A549 (cell line): ENCODE data around the gene SUCNR1. TPM values are rescaled to one million over a fixed set of nuclear protein-coding genes. Genes with fewer than 3 reads are reported as not detected.
"Not testable (repeated sequence)": the region's sequence is repeated elsewhere in the genome, so short reads cannot be mapped to it uniquely, and the experiment has no call there.

ENCODE experiments used
- ATAC-seq, 2 experiments: fragments of 200-7000 bp in 1 of 2; fragments of >200 bp in 1 of 2; cut with Nextera tagmentation in 1 of 2; cut with Tn5 transposase in 1 of 2; 3 replicates each; pipeline versions ENCODE4 v1.8.0 to v1.9.1; 2018 to 2020; ENCODE audit warnings: mild to moderate bottlenecking in 1 of 2, moderate library complexity in 1 of 2
- CTCF ChIA-PET: fragments of 300-600 bp; sonication (Branson Sonifier 250); formaldehyde crosslinking; extraction: SDS; loops from one replicate; lab custom pipeline; 2021; ENCODE audit warnings: antibody characterized with exemption, inconsistent platforms; lab: Yijun Ruan, JAX
- POLR2A ChIA-PET: fragments of 350-600 bp; formaldehyde crosslinking; extraction: SDS; loops from one replicate; lab custom pipeline; 2021; ENCODE audit warnings: antibody characterized with exemption, inconsistent platforms; lab: Yijun Ruan, JAX
- DNase-seq, 2 experiments: peaks; one replicate each; pipeline versions ENCODE4 v3.0.0 to v3.0.0-alpha.2; 2011 to 2016; ENCODE audit warnings: low read depth in 1 of 2, low spot score in 1 of 2
- FAIRE-seq: peaks from 2 replicates; lab custom pipeline; 2011; peaks lifted over from hg19 to GRCh38; lab: Jason Lieb, UNC
- H3K27ac ChIP-seq, 2 experiments: fragments of >200 bp; sonication (Bioruptor Twin); formaldehyde crosslinking; 3 replicates each; pipeline ENCODE4 v1.5.1; 2016 to 2017
- H3K4me1 ChIP-seq: fragments of >200 bp; sonication (Bioruptor Twin); formaldehyde crosslinking; 3 replicates; pipeline ENCODE4 v1.6.1; 2016
- H3K4me2 ChIP-seq: fragments of >200 bp; sonication (Bioruptor Twin); formaldehyde crosslinking; 3 replicates; pipeline ENCODE4 v1.6.1; 2016
- H3K4me3 ChIP-seq: fragments of >200 bp; sonication (Bioruptor Twin); formaldehyde crosslinking; 3 replicates; pipeline ENCODE4 v1.5.1; 2016
- H3K9me3 ChIP-seq: fragments of >200 bp; sonication (Bioruptor Twin); formaldehyde crosslinking; 3 replicates; pipeline ENCODE4 v1.6.1; 2016
- CBX2 ChIP-seq: fragments of 200-600 bp; sonication (generic); IDR thresholded peaks from 2 replicates; pipeline ENCODE4 v1.6.1; 2016; ENCODE audit warnings: low read depth, mild to moderate bottlenecking, borderline replicate concordance
- CBX8 ChIP-seq: fragments of 200-600 bp; sonication (generic); IDR thresholded peaks from 2 replicates; pipeline ENCODE4 v1.6.1; 2016
- CEBPB ChIP-seq, 2 experiments: fragments of >200 bp in 1 of 2; sonication (Bioruptor Twin) in 1 of 2; formaldehyde crosslinking in 1 of 2; IDR thresholded peaks; 2 replicates each; pipeline ENCODE4 v1.6.1; 2012 to 2016
- EHMT2 ChIP-seq: fragments of 200-600 bp; sonication (generic); IDR thresholded peaks from 2 replicates; pipeline ENCODE4 v1.6.1; 2016; ENCODE audit warnings: antibody characterized with exemption, low read depth, mild to moderate bottlenecking, moderate library complexity
- FOSL2 ChIP-seq, 2 experiments: fragments of 450-650 bp in 1 of 2; fragments of >200 bp in 1 of 2; sonication (Bioruptor Twin) in 1 of 2; formaldehyde crosslinking; IDR thresholded peaks; 2 replicates each; pipeline versions ENCODE4 v1.5.0 to v1.6.1; 2016 to 2020; ENCODE audit warnings: mild to moderate bottlenecking in 1 of 2, moderate library complexity in 1 of 2
- GATA3 ChIP-seq: IDR thresholded peaks from 2 replicates; pipeline ENCODE4 v1.6.1; 2012; ENCODE audit warnings: borderline replicate concordance
- JUN ChIP-seq, 2 experiments: fragments of >200 bp; sonication (Bioruptor Twin); formaldehyde crosslinking; IDR thresholded peaks; 2 replicates in 1 of 2; 3 replicates in 1 of 2; pipeline ENCODE4 v1.6.1; 2016 to 2017
- JUNB ChIP-seq: fragments of >200 bp; sonication (Bioruptor Twin); formaldehyde crosslinking; IDR thresholded peaks from 2 replicates; pipeline ENCODE4 v1.6.1; 2016
- KDM1A ChIP-seq: fragments of 200-600 bp; sonication (generic); IDR thresholded peaks from 2 replicates; pipeline ENCODE4 v1.6.1; 2016; ENCODE audit warnings: low read depth, mild to moderate bottlenecking
- MAFK ChIP-seq: fragments of 450-650 bp; IDR thresholded peaks from 2 replicates; pipeline ENCODE4 v1.6.1; 2014; ENCODE audit not compliant: partially characterized antibody
- NPAS2 ChIP-seq: fragments of 250-450 bp; sonication (Bioruptor Pico); IDR thresholded peaks from 2 replicates; pipeline ENCODE4 v1.8.0; 2022; ENCODE audit warnings: mild to moderate bottlenecking, moderate library complexity, borderline replicate concordance
- RAD21 ChIP-seq, 2 experiments: fragments of >200 bp in 1 of 2; sonication (Bioruptor Twin) in 1 of 2; formaldehyde crosslinking in 1 of 2; IDR thresholded peaks in 1 of 2; conservative IDR thresholded peaks in 1 of 2; 2 replicates in 1 of 2; 3 replicates in 1 of 2; pipeline ENCODE4 v1.6.1; 2012 to 2018; ENCODE audit warnings: inconsistent platforms in 1 of 2
- RNF2 ChIP-seq: fragments of 200-600 bp; sonication (generic); IDR thresholded peaks from 2 replicates; pipeline ENCODE4 v1.6.1; 2016; ENCODE audit warnings: low read depth, mild to moderate bottlenecking, antibody characterized with exemption, moderate library complexity, borderline replicate concordance
- TP53 ChIP-seq: fragments of 250-450 bp; sonication (Bioruptor Pico); IDR thresholded peaks from 2 replicates; pipeline ENCODE4 v1.5.0; 2021; ENCODE audit warnings: mild to moderate bottlenecking, moderate library complexity
- ZC3H11A ChIP-seq: fragments of 450-650 bp; IDR thresholded peaks from 2 replicates; pipeline ENCODE4 v1.6.1; 2014; ENCODE audit warnings: antibody characterized with exemption, mild to moderate bottlenecking
- ZFP36 ChIP-seq: fragments of 450-650 bp; IDR thresholded peaks from 2 replicates; pipeline ENCODE4 v1.6.1; 2014; ENCODE audit warnings: borderline replicate concordance; ENCODE audit not compliant: partially characterized antibody
- ZNF302 ChIP-seq: fragments of 250-450 bp; sonication (Bioruptor Pico); IDR thresholded peaks from 2 replicates; pipeline ENCODE4 v1.9.0; 2021; ENCODE audit warnings: inconsistent platforms, mild to moderate bottlenecking, moderate library complexity
- WGBS: methylation state at CpG from one replicate; pipeline ENCODE4 v1.1.6; 2017; ENCODE audit errors: missing lambda C conversion rate; 5-methylcytosine and 5-hydroxymethylcytosine counted together
- polyA plus RNA-seq, 4 experiments: library from polyadenylated mRNA; depleted of rRNA in 3 of 4; stranded (reverse); fragments of >200 nt; fragmentation: RNase III in 1 of 4; extraction: RNeasy Plus Mini Kit Qiagen cat#74134 plus additional on column Dnase treatment in 1 of 4; gene quantifications; 2 replicates in 3 of 4; 3 replicates in 1 of 4; pipeline ENCODE4 v1.2.3, GENCODE V29; 2011 to 2017
- TF ChIP-seq, protein P1 (sequence below): fragments of 450-650 bp; IDR thresholded peaks from 2 replicates; pipeline ENCODE4 v1.6.1; 2014; ENCODE audit warnings: antibody characterized with exemption
- TF ChIP-seq, protein P2 (sequence below): fragments of >200 bp; sonication (Bioruptor Twin); formaldehyde crosslinking; IDR thresholded peaks from 3 replicates; pipeline ENCODE4 v1.6.1; 2016
- TF ChIP-seq, protein P3 (sequence below): fragments of >200 bp; sonication (Bioruptor Twin); formaldehyde crosslinking; IDR thresholded peaks from 2 replicates; pipeline ENCODE4 v1.6.1; 2016

The SUCNR1 gene
- polyA plus RNA-seq, 2 of the 4 experiments (the other 2 are of a cell fraction) = 0.27 to 1.4 TPM

DNA sequence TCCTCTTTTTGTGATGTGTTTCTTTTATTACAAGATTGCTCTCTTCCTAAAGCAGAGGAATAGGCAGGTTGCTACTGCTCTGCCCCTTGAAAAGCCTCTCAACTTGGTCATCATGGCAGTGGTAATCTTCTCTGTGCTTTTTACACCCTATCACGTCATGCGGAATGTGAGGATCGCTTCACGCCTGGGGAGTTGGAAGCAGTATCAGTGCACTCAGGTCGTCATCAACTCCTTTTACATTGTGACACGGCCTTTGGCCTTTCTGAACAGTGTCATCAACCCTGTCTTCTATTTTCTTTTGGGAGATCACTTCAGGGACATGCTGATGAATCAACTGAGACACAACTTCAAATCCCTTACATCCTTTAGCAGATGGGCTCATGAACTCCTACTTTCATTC lies 7.7 kb downstream of the SUCNR1 start:
- Histone ChIP-seq H3K27ac (no peak overlapping the region), H3K4me2 (no peak overlapping the region), H3K4me1 (peaks cover 3% of the 10 kb centered on the region; the same call in 2 of the 3 replicates), H3K4me3 (no peak overlapping the region), H3K9me3 (no peaks in the 10 kb centered on the region; the same call in 2 of the 3 replicates)
- ATAC-seq (no peak), DNase-seq (no peak), FAIRE-seq (no peak)
- TF ChIP-seq TP53 (CRISPR knock-in tag) (no peak), RNF2 (no peak), CBX8 (no peak), ZFP36 (no peak), CBX2 (no peak), KDM1A (no peak), ZNF302 (CRISPR knock-in tag) (no peak), EHMT2 (no peak)
- ChIA-PET CTCF (no interaction called here), POLR2A (no interaction called here)
- 89% methylated on average over 6 of the region's 6 CpGs for WGBS

DNA sequence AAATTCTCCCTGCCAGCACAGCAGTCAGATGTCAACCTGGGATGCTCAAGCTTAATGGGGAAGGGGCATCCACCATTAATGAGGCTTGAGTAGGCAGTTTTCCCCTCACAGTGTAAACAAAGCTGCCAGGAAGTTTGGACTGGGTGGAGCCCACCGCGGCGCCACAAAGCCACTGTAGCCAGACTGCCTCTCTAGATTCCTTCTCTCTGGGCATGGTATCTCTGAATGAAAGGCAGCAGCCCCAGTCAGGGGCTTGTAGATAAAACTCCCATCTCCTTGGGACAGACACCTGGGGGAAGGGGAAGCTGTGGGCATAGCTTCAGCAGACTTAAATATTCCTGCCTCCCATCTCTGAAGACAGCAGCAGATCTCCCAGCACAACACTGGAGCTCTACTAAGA lies 12.0 kb downstream of the SUCNR1 start:
- H3K27ac ChIP-seq, H3K4me2 ChIP-seq, CTCF ChIA-PET, ATAC-seq, DNase-seq, H3K9me3 ChIP-seq, H3K4me3 ChIP-seq, H3K4me1 ChIP-seq, FAIRE-seq, POLR2A ChIA-PET: not testable (repeated sequence)
- 96% methylated on average over 3 of the region's 3 CpGs for WGBS

GRCh38 chr3:151887450-151888211 lies 14.2 kb downstream of the SUCNR1 start:
- H3K9me3 ChIP-seq, ATAC-seq, H3K4me2 ChIP-seq, H3K4me3 ChIP-seq, FAIRE-seq, POLR2A ChIA-PET, CTCF ChIA-PET, H3K27ac ChIP-seq, DNase-seq: not testable (repeated sequence)
- peaks cover 13% of the 10 kb centered on the region; the same call in 1 of the 3 replicates for H3K4me1 ChIP-seq
- WGBS = 82% methylated on average over 1 of the region's 3 CpGs

GRCh38 chr3:151890721-151891141 lies 17.3 kb downstream of the SUCNR1 start:
- POLR2A ChIA-PET = no interaction called here
- DNase-seq = peak in 1 of 2 experiments; percentile 46
- no peak for FAIRE-seq
- Histone ChIP-seq H3K4me3 (no peak overlapping the region), H3K4me2 (no peak overlapping the region), H3K4me1 (peaks cover 18% of the 10 kb centered on the region; the same call in 1 of the 3 replicates), H3K27ac (no peak overlapping the region; a peak in 1 of 6 replicates), H3K9me3 (no peaks in the 10 kb centered on the region)
- TF ChIP-seq JUN (IDR thresholded peaks at IDR 0.05) = peak; percentile 22 to 28; a peak in 1 of 5 replicates
- TF ChIP-seq CBX8 = no peak
- TF ChIP-seq, protein P1, sequence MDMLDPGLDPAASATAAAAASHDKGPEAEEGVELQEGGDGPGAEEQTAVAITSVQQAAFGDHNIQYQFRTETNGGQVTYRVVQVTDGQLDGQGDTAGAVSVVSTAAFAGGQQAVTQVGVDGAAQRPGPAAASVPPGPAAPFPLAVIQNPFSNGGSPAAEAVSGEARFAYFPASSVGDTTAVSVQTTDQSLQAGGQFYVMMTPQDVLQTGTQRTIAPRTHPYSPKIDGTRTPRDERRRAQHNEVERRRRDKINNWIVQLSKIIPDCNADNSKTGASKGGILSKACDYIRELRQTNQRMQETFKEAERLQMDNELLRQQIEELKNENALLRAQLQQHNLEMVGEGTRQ = no peak
- peak; percentile 73 for TF ChIP-seq GATA3
- no peak for TF ChIP-seq RAD21 (conservative IDR thresholded peaks at IDR 0.05 in 1 of 2, IDR thresholded peaks at IDR 0.05 in 1 of 2)
- TF ChIP-seq ZFP36 = peak; percentile 61
- no peak for TF ChIP-seq FOSL2 (IDR thresholded peaks at IDR 0.05)
- TF ChIP-seq FOSL2 (CRISPR knock-in tag; IDR thresholded peaks at IDR 0.05) = peak; percentile 6; the same call in 1 of the 2 replicates
- TF ChIP-seq MAFK = no peak
- TF ChIP-seq ZC3H11A = no peak
- TF ChIP-seq, protein P2, sequence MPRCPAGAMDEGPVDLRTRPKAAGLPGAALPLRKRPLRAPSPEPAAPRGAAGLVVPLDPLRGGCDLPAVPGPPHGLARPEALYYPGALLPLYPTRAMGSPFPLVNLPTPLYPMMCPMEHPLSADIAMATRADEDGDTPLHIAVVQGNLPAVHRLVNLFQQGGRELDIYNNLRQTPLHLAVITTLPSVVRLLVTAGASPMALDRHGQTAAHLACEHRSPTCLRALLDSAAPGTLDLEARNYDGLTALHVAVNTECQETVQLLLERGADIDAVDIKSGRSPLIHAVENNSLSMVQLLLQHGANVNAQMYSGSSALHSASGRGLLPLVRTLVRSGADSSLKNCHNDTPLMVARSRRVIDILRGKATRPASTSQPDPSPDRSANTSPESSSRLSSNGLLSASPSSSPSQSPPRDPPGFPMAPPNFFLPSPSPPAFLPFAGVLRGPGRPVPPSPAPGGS = 0 out of 3 replicates have a peak, but pooled peaks have one; percentile 33
- TF ChIP-seq CEBPB (IDR thresholded peaks at IDR 0.05) = peak in 1 of 2 experiments; percentile 60; a peak in 2 of 4 replicates
- TF ChIP-seq NPAS2 (CRISPR knock-in tag) = no peak
- TF ChIP-seq JUNB = peak; percentile 68; the same call in 1 of the 2 replicates
- TF ChIP-seq, protein P3, sequence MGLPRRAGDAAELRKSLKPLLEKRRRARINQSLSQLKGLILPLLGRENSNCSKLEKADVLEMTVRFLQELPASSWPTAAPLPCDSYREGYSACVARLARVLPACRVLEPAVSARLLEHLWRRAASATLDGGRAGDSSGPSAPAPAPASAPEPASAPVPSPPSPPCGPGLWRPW = 0 out of 2 replicates have a peak, but pooled peaks have one; percentile 22
- peak; percentile 60 to 66; a peak in 5 of 6 replicates for ATAC-seq
- 17% methylated on average over 4 of the region's 4 CpGs for WGBS
- CTCF ChIA-PET = no interaction called here
